HG03135 (cell line): Measurements from ENCODE around the gene KNDC1.
"Not testable (repeated sequence)": the region's sequence is repeated elsewhere in the genome, so short reads cannot be mapped to it uniquely, and the experiment has no call there.

Experiments used
- ATAC-seq: cut with Tn5 transposase; IDR thresholded peaks from one replicate; pipeline ENCODE4 v1.9.1; 2021; ENCODE audit warnings: mild to moderate bottlenecking, moderate library complexity; ENCODE audit not compliant: unreplicated experiment

The KNDC1 gene

DNA sequence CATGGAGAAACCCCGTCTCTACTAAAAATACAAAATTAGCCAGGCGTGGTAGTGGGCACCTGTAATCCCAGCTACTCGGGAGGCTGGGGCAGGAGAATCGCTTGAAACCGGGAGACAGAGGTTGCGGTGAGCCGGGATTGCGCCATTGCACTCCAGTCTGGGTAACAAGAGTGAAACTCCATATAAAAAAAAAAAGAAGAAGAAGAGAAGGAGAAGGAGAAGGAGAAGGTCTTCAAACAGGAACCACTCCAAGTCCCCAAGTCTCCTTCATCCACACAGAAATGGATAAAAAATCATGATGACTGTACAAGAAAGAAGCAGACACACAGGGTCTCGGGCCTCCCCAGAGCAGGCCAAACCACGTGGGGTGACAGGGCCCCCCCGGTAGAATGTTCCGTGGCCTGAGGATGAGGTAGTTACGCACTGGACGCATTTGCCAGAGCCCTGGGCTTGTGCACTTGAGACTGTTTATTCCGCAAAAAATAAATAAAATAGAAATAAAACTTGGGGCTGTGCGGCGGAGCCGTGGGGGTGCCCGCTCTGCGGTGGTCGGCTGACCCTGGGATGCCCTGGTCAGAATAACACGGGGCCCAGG, 93.4 kb downstream of the KNDC1 start:
- no peak for ATAC-seq

GRCh38 chr10:133254421-133255120, 94.6 kb downstream of the KNDC1 start:
- ATAC-seq, result no peak

DNA sequence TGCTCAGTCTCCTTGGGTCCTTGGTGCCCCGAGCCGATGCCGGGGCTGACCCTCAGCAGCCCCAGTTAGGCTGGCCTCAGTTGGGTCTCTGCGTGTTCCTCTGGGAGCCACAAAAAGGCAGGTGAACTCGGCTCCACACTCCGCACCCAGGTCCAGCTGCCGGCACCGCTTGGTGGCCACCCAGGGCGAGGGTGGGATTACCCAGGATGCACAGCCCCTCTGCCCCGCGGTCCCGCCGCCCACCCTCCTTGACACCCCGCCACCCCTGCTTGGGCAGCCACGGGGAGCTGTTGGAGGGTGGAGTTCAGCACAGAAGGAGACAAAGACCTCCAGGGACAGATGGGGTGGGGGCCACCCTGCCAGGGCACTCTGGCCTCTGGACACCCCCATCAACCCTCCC, 95.3 kb downstream of the KNDC1 start:
- no peak for ATAC-seq

DNA sequence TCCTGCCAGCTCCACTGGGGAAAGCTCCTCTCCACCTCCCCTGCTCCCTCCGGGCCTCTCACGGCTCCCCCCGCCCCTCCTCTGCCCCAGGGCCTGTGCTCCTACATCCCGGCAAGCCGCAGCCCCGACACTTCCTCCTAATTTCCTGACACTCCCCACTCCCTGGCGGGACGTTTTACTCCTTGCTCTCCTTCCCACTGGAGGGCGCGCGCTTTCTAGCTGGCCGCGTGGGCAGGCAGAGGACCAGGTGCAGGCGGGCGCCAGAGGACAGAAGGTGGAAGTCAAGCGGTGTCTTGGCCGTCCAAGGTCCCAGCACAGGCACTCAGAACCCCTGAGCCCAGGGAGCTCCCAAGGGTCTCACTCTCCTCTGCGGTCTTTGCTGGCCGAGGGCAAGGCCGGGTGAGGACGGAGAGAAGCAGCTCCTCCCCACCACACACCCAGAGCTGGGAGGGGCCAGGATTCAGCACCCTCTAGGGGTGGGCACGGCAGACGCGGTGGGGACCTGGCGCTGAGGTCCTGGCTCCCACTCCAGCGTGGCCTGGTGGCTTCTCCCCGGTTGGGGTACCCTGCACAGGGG, 97.6 kb downstream of the KNDC1 start:
- no peak for ATAC-seq

DNA sequence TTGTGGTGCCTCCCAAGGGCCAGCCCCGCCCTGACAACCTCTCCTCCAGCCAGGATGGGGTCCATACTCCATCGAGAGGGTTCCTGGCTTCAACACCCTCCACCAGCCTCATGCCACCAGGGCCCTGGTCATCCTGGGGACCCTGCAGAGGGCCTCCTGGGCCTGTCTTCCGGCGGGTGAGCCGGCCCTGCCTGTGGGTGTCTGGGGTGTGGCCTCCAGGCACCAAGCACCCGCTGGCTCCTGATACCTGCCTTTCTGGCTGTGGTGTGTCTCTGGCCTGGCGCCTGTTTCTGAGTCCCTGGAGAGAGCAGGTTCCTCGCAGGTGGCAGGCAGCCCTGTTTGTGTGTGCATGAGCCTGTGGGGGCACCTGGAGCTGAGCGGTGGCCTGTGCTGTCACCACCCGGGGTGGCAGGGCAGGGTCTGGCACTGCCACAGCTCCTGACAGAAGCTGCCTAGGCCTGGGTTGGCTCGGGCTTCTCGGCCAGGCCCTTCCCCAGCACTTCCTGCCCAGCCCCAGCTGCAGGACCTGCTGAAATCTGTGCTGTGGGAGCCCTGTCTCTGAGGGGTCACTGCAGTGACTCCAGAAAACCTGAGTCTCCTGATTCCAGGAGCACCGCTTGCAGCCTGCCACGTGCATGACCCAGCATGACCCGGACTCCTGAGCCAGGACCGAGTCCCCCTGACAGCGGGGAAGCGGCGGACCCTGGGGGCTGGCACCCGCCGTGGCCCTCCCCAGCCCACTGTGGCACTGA, 98.2 kb downstream of the KNDC1 start:
- peak; percentile 32 for ATAC-seq

- ATAC-seq, result no peak
Observed at GRCh38 chr10:133258818-133259601, 99.0 kb downstream of the KNDC1 start.

DNA sequence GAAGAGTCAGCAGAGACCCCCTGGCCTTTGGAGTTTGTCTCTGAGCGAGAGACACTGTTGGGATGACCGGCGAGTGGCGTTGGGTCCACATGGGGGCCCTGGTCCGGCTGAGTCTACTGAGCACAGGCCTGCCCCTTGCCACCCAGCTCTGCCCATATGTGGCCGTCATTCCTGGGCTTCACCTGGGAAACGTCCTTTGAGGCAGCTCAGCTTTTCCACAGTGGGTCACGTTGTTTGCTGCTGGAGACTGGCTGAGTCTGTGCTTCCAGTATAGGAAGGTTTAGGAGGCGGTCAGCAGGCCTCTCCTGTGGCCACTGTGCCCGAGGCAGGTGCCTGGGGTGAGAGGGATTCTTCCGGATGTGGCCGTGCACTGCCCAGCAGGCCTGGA, 99.6 kb downstream of the KNDC1 start:
- no peak for ATAC-seq

DNA sequence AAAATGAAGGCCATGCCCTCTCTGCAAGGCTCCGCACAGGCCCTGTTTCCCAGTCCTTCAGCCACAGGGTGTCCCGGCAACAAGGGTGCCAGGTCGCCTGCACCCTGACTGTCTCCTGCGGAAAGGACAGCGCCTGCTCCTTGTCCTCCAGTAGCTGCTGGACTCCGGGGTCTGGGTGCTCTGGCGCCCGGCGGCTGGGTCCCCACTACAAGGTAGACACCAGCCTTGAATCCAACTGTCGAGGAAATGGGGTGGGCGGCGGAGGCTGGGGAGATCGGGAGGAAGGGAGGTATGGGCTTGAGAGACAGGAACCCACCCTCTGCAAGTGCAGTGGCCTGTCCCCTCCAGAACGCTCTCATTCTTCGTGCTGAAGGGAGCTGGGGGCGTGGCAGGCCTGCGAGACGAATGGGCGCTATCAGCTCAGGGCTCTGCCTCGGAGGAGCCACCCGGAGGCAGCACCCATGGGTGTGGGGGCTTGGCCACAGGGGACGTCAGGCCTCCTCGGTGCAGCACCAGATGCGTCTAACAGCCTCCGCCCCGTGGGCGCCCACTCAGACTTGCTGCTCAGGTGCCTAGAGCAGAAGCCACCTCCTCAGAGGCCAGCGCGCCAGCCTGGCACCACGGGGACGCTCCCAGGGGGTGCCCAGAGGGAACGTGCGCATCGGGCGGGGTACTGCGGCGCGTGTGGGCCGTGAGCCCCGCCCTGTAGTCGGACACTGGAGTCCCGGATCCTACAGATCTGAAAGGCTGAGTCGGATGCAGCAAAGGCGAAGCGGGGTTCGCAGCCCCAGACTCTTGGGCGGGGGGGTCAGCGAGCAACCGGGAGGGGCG, 101.1 kb downstream of the KNDC1 start:
- peak; percentile 40 for ATAC-seq

- peak; percentile 54 for ATAC-seq
Observed at GRCh38 chr10:133261726-133262325, 101.8 kb downstream of the KNDC1 start.

DNA sequence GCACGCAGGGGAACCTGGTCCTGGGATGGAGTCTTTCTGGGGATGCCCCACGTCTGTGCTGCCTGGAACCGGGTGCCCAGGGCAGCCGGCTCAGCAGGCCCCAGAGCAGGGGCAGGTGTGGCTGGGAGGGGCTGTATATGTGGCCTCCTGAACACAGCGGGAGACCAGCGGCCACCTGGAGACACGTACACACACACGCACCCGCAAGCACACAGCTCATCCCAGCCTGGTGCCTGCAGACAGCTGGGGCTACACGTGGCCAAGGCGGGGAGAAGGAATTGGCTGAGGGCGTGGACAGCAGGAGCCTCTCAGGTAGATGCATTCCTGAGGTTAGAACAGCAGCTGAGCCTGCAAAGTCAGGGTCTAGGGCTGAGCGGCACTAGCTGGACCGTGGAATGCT, 102.7 kb downstream of the KNDC1 start:
- no peak for ATAC-seq

GRCh38 chr10:133263674-133264073, 103.7 kb downstream of the KNDC1 start:
- no peak for ATAC-seq

DNA sequence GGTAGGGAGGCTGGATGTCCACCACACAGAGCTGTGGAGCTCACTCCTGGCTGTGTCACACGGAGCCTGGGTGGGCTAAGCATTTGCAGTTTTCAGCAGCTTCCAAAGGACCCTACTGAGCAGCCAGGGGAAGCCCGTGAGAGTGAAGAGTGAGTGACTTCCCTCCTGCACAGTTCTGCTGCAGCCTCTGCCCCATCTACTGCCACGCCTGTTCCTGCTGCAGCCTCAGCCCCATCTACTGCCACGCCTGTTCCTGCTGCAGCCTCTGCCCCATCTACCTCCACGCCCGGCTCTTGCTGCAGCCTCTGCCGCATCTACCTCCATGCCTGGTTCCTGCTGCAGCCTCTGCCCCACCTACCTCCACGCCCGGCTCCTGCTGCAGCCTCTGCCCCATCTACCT, 104.4 kb downstream of the KNDC1 start:
- ATAC-seq, result no peak

DNA sequence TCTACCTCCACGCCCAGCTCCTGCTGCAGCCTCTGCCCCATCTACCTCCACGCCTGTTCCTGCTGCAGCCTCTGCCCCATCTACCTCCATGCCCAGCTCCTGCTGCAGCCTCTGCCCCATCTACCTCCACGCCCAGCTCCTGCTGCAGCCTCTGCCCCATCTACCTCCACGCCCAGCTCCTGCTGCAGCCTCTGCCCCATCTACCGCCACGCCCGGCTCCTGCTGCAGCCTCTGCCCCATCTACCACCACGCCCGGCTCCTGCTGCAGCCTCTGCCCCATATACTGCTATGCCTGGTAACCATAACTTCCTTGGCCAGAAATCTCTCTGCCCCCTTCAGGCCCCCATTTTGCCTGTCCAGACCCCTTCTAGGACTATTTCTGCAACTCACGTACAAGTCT, 105.0 kb downstream of the KNDC1 start:
- not testable (repeated sequence) for ATAC-seq

- ATAC-seq, result no peak
Observed at GRCh38 chr10:133266056-133266795, 106.2 kb downstream of the KNDC1 start.

DNA sequence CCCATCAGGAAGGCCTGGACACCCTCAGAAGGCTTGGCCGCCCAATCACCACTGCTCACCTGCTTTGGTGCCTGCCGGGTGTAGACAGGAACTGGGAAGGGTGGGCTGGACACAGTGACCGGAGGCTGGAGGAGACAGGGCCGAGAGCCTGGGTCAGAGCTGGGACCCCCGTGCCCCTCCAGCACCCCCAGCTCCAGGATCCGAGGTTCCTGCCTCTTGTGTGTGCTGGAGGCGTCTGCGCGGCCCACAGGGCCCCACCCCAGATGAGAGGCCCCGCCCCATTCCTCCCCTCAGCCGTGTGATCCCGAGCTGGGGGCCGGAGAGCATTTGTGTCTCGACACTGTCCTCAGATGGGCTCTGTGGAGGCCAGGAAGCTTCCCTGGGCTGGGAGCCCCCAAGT, 107.3 kb downstream of the KNDC1 start:
- ATAC-seq, result no peak

DNA sequence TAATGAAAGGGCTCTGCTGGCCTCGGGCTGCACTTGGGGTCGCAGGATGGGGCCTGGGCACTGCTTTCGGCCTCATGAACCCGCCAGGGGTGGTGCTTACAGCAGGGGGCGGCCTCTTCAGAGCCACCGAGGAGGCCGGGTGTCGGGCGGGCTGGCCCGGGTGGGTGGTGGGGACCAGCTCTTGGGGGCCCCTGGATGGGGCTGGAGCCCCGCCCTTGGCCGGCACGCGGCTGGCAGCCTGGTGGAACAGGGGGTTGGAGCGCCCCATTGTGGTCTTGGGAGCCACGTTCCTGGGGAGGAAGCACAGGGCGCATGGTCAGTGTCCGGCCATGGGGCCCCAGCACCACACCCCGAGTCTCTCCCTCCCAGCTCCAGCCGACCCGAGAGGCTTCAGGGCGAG, 107.8 kb downstream of the KNDC1 start:
- ATAC-seq, result no peak

DNA sequence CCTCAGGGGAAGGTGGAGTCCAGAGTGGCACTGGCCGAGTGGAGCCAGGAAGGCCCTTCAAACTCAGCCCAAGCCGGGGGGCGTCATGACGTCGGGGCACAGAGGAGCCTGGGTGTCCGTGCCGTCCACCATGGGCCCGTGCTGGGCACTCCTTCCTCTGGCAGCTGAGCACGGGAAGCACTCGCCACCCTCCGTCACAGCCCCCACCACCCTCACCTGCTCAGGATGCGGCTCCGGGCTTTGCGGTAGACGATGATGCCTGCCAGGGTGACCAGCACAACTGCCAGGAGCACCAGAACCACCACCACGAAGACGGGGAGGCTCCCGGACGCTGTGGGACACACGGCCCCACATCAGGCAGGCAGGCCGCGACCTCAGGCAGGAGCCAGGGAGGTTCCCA, 108.5 kb downstream of the KNDC1 start:
- no peak for ATAC-seq

DNA sequence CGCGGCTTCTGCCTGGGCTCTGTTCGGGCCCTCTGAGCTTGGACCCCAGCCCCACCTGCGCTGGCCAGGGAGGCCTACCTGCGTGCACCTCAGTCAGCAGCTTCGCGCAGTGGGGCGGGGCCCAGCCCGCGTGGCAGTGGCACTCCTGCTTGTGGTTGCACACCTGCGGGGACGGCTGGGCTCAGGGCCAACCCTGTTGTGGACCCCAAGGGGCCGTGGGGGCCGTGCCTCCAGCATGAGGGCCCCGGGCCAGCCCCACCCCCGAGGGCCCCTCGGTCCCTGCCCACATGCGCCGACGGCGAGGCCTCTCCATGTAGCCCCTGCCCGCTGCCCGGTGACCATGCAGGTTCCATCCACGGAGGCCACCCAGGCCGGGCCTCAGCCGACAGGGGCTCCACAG, 109.3 kb downstream of the KNDC1 start:
- no peak for ATAC-seq

DNA sequence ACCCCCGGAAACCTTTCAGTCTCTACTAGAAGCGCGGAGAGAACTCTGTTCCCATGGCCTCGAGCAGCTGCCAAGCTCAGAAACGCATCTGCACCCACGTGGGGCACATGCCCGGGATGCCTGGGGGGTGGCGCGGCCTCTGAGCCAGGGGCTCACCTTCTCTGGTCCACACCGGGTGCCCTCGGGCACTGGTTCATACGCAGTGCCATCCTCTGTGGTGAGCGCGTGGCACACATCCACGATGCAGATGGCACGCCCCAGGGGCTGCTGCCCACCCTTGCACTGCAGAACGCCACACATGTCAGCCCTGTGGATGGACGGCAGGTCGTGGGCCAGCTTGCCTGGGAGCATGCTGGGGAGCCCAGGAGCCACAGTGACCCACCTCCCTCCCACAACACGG, 110.2 kb downstream of the KNDC1 start:
- ATAC-seq, result no peak
